CD4-positive, alpha-beta T cell treated with Interferon alpha-2 for 1 hour (primary cell): ENCODE measurements around the gene RGS16.

ENCODE experiments used
- DNase-seq, 2 donors: peaks; one replicate each; pipeline ENCODE4 v3.0.0-alpha.2; 2020 to 2022

The RGS16 gene

GRCh38 chr1:182574156-182574555 lies 30.0 kb downstream of the RGS16 start:
- no peak for DNase-seq

- DNase-seq: no peak
These were observed 33.6 kb downstream of the RGS16 start for GRCh38 chr1:182570611-182570970.

- no peak for DNase-seq
These were observed 34.1 kb downstream of the RGS16 start for GRCh38 chr1:182569939-182570610.

GRCh38 chr1:182568647-182569284 lies 35.4 kb downstream of the RGS16 start:
- no peak for DNase-seq

GRCh38 chr1:182567629-182568028 lies 36.6 kb downstream of the RGS16 start:
- no peak for DNase-seq

- no peak for DNase-seq
These were observed 38.7 kb downstream of the RGS16 start for GRCh38 chr1:182565537-182565936.

GRCh38 chr1:182564406-182565004 lies 39.7 kb downstream of the RGS16 start:
- DNase-seq: no peak

GRCh38 chr1:182563095-182563494 lies 41.1 kb downstream of the RGS16 start:
- no peak for DNase-seq

GRCh38 chr1:182561456-182561855 lies 42.7 kb downstream of the RGS16 start:
- DNase-seq: no peak

- no peak for DNase-seq
These were observed 43.7 kb downstream of the RGS16 start for GRCh38 chr1:182560392-182560984.

- no peak for DNase-seq
These were observed 47.9 kb downstream of the RGS16 start for GRCh38 chr1:182556279-182556678.

GRCh38 chr1:182555493-182555892 lies 48.7 kb downstream of the RGS16 start:
- no peak for DNase-seq

GRCh38 chr1:182552527-182552926 lies 51.7 kb downstream of the RGS16 start:
- DNase-seq: no peak

GRCh38 chr1:182549811-182550210 lies 54.4 kb downstream of the RGS16 start:
- no peak for DNase-seq

GRCh38 chr1:182549346-182549745 lies 54.8 kb downstream of the RGS16 start:
- DNase-seq: no peak
